ENCODE results near the gene CRB1. TPM values are rescaled to one million over a fixed set of nuclear protein-coding genes. Genes with fewer than 3 reads are reported as not detected.

Gene CRB1
- 0.15 TPM in 1 of 2 replicates, not detected in the other for total RNA-seq

GRCh38 chr1:197268012-197268411, at the start of gene CRB1:
Gene CRB1, plus strand, starts transcription at chr1:197268252. Its CDS starts 161 bp downstream, at chr1:197268413.
- no peak for DNase-seq (ENCODE audit: extremely low read depth, low read depth, low spot score)

- DNase-seq (ENCODE audit: extremely low read depth, low read depth, low spot score), result no peak
Observed at GRCh38 chr1:197218857-197219256, 49.2 kb upstream of the CRB1 start.

- no peak for DNase-seq (ENCODE audit: extremely low read depth, low read depth, low spot score)
Observed at GRCh38 chr1:197222025-197222685, 45.9 kb upstream of the CRB1 start.

GRCh38 chr1:197222780-197223179, 45.3 kb upstream of the CRB1 start:
- no peak for DNase-seq (ENCODE audit: extremely low read depth, low read depth, low spot score)

- no peak for DNase-seq (ENCODE audit: extremely low read depth, low read depth, low spot score)
Observed at GRCh38 chr1:197224160-197224559, 43.9 kb upstream of the CRB1 start.

- DNase-seq (ENCODE audit: extremely low read depth, low read depth, low spot score), result no peak
Observed at GRCh38 chr1:197225611-197226010, 42.4 kb upstream of the CRB1 start.

- DNase-seq (ENCODE audit: extremely low read depth, low read depth, low spot score), result no peak
Observed at GRCh38 chr1:197234581-197234980, 33.5 kb upstream of the CRB1 start.

GRCh38 chr1:197235355-197235754, 32.7 kb upstream of the CRB1 start:
- no peak for DNase-seq (ENCODE audit: extremely low read depth, low read depth, low spot score)

GRCh38 chr1:197247465-197247864, 20.6 kb upstream of the CRB1 start:
- DNase-seq (ENCODE audit: extremely low read depth, low read depth, low spot score), result no peak

- no peak for DNase-seq (ENCODE audit: extremely low read depth, low read depth, low spot score)
Observed at GRCh38 chr1:197249324-197249723, 18.7 kb upstream of the CRB1 start.

- no peak for DNase-seq (ENCODE audit: extremely low read depth, low read depth, low spot score)
Observed at GRCh38 chr1:197250616-197251015, 17.4 kb upstream of the CRB1 start.

- no peak for DNase-seq (ENCODE audit: extremely low read depth, low read depth, low spot score)
Observed at GRCh38 chr1:197252973-197253372, 15.1 kb upstream of the CRB1 start.

- DNase-seq (ENCODE audit: extremely low read depth, low read depth, low spot score), result no peak
Observed at GRCh38 chr1:197254866-197255265, 13.2 kb upstream of the CRB1 start.

GRCh38 chr1:197264936-197265567, 3.0 kb upstream of the CRB1 start:
- DNase-seq (ENCODE audit: extremely low read depth, low read depth, low spot score), result no peak

- no peak for DNase-seq (ENCODE audit: extremely low read depth, low read depth, low spot score)
Observed at GRCh38 chr1:197269053-197269452, 1.0 kb downstream of the CRB1 start.

GRCh38 chr1:197272791-197273190, 4.7 kb downstream of the CRB1 start:
- no peak for DNase-seq (ENCODE audit: extremely low read depth, low read depth, low spot score)

GRCh38 chr1:197277166-197277565, 9.1 kb downstream of the CRB1 start:
- DNase-seq (ENCODE audit: extremely low read depth, low read depth, low spot score), result no peak

- no peak for DNase-seq (ENCODE audit: extremely low read depth, low read depth, low spot score)
Observed at GRCh38 chr1:197284325-197284724, 16.3 kb downstream of the CRB1 start.

GRCh38 chr1:197284966-197285365, 16.9 kb downstream of the CRB1 start:
- DNase-seq (ENCODE audit: extremely low read depth, low read depth, low spot score), result no peak

GRCh38 chr1:197285526-197286205, 17.6 kb downstream of the CRB1 start:
- no peak for DNase-seq (ENCODE audit: extremely low read depth, low read depth, low spot score)

- DNase-seq (ENCODE audit: extremely low read depth, low read depth, low spot score), result no peak
Observed at GRCh38 chr1:197286634-197287033, 18.6 kb downstream of the CRB1 start.

- no peak for DNase-seq (ENCODE audit: extremely low read depth, low read depth, low spot score)
Observed at GRCh38 chr1:197287863-197288262, 19.8 kb downstream of the CRB1 start.

Measured in glomerular endothelial cell (primary cell).